Osteoblast (primary cell): ENCODE results near the gene PANK3. TPM values are rescaled to one million over a fixed set of nuclear protein-coding genes. Genes with fewer than 3 reads are reported as not detected.

Experiments
- DNase-seq: peaks from one replicate; pipeline ENCODE4 v3.0.0; 2011; ENCODE audit warnings: low spot score, mixed read lengths; ENCODE audit not compliant: insufficient read length; ENCODE audit errors: missing footprints
- H2AFZ ChIP-seq: 2 replicates; pipeline ENCODE4 v1.6.0; 2011; ENCODE audit warnings: mild to moderate bottlenecking, low read length
- H3K27ac ChIP-seq: 2 replicates; pipeline ENCODE4 v1.5.1; 2011; ENCODE audit warnings: mild to moderate bottlenecking, low read depth, low read length, moderate library complexity
- H3K27me3 ChIP-seq: 2 replicates; pipeline ENCODE4 v1.6.0; 2012; ENCODE audit warnings: mild to moderate bottlenecking, control low read depth, inconsistent platforms, low read length, moderate library complexity; ENCODE audit not compliant: insufficient read depth
- H3K36me3 ChIP-seq: 2 replicates; pipeline ENCODE4 v1.5.1; 2011; ENCODE audit warnings: mild to moderate bottlenecking, low read length, control low read depth, moderate library complexity; ENCODE audit not compliant: insufficient read depth
- H3K4me1 ChIP-seq: 2 replicates; pipeline ENCODE4 v1.5.1; 2011; ENCODE audit warnings: mild to moderate bottlenecking, low read length, control low read depth, moderate library complexity; ENCODE audit not compliant: insufficient read depth
- H3K4me2 ChIP-seq: 2 replicates; pipeline ENCODE4 v1.6.0; 2011; ENCODE audit warnings: mild to moderate bottlenecking, low read length; ENCODE audit not compliant: insufficient read depth
- H3K4me3 ChIP-seq: fragments of 200-600 bp; sonication (generic); 3 replicates; pipeline ENCODE4 v1.5.1; 2012; ENCODE audit warnings: mild to moderate bottlenecking, low read length, inconsistent platforms; ENCODE audit not compliant: insufficient read depth
- H3K79me2 ChIP-seq: 2 replicates; pipeline ENCODE4 v1.6.0; 2012; ENCODE audit warnings: mild to moderate bottlenecking, low read length, control low read depth, inconsistent platforms; ENCODE audit not compliant: insufficient read depth
- H3K9me3 ChIP-seq: 2 replicates; pipeline ENCODE4 v1.5.1; 2011; ENCODE audit warnings: low read depth, low read length, control low read depth
- H4K20me1 ChIP-seq: 2 replicates; pipeline ENCODE4 v1.6.0; 2012; ENCODE audit warnings: mild to moderate bottlenecking, low read length, control low read depth; ENCODE audit not compliant: insufficient read depth
- CTCF ChIP-seq: IDR thresholded peaks from 2 replicates; pipeline ENCODE4 v1.5.1; 2011; ENCODE audit warnings: mild to moderate bottlenecking, low read depth, low read length, moderate library complexity; ENCODE audit errors: extremely low read depth
- total RNA-seq: library from RNA; depleted of rRNA; stranded (reverse); fragments of >200 nt; gene quantifications from 2 replicates; pipeline ENCODE4 v1.2.3, GENCODE V29; 2012

PANK3 gene
- total RNA-seq, 1 donor = 57.5 TPM

GRCh38 chr5:168607946-168608345 lies 28.8 kb upstream of the PANK3 start:
- Histone ChIP-seq H2AFZ (no peak overlapping the region), H3K79me2 (no peaks in the 10 kb centered on the region), H4K20me1 (no peaks in the 10 kb centered on the region), H3K27me3 (no peaks in the 10 kb centered on the region), H3K4me3 (no peak overlapping the region), H3K36me3 (no peaks in the 10 kb centered on the region), H3K4me2 (no peak overlapping the region), H3K4me1 (peaks cover 14% of the 10 kb centered on the region), H3K27ac (no peak overlapping the region), H3K9me3 (no peaks in the 10 kb centered on the region)
- no peak for TF ChIP-seq CTCF
- no peak for DNase-seq

- H3K4me3 ChIP-seq = no peak overlapping the region
- H3K27me3 ChIP-seq = no peaks in the 10 kb centered on the region
- H3K4me2 ChIP-seq = no peak overlapping the region
- DNase-seq = no peak
- H4K20me1 ChIP-seq = no peaks in the 10 kb centered on the region
- no peaks in the 10 kb centered on the region for H3K9me3 ChIP-seq
- H3K79me2 ChIP-seq = no peaks in the 10 kb centered on the region
- peaks cover 15% of the 10 kb centered on the region for H3K4me1 ChIP-seq
- no peak for TF ChIP-seq CTCF
- H2AFZ ChIP-seq = no peak overlapping the region
- no peaks in the 10 kb centered on the region for H3K36me3 ChIP-seq
- H3K27ac ChIP-seq = no peak overlapping the region
Observed at GRCh38 chr5:168606562-168606961, 27.4 kb upstream of the PANK3 start.

- H2AFZ ChIP-seq = no peak overlapping the region
Observed at GRCh38 chr5:168604436-168604835, 25.3 kb upstream of the PANK3 start.

GRCh38 chr5:168603746-168604145 lies 24.6 kb upstream of the PANK3 start:
- H3K4me2 ChIP-seq = peak overlapping the region; percentile 24
- no peak overlapping the region for H3K4me3 ChIP-seq
- no peak for DNase-seq
- H4K20me1 ChIP-seq = no peaks in the 10 kb centered on the region
- H3K36me3 ChIP-seq = no peaks in the 10 kb centered on the region
- no peaks in the 10 kb centered on the region for H3K79me2 ChIP-seq
- no peaks in the 10 kb centered on the region for H3K27me3 ChIP-seq
- no peak for TF ChIP-seq CTCF
- no peaks in the 10 kb centered on the region for H3K9me3 ChIP-seq
- no peak overlapping the region for H2AFZ ChIP-seq
- no peak overlapping the region for H3K27ac ChIP-seq
- H3K4me1 ChIP-seq = peaks cover 11% of the 10 kb centered on the region

More at GRCh38 chr5:168604436-168604835, 25.3 kb upstream of the PANK3 start:
- Histone ChIP-seq H3K79me2 (no peaks in the 10 kb centered on the region), H4K20me1 (no peaks in the 10 kb centered on the region), H3K4me3 (no peak overlapping the region), H3K27ac (no peak overlapping the region), H3K4me2 (no peak overlapping the region), H3K36me3 (no peaks in the 10 kb centered on the region), H3K9me3 (no peaks in the 10 kb centered on the region), H3K27me3 (no peaks in the 10 kb centered on the region), H3K4me1 (peaks cover 11% of the 10 kb centered on the region)
- no peak for TF ChIP-seq CTCF
- no peak for DNase-seq
